ENCODE data around the gene ATAD3A.

ATAD3A gene

GRCh38 chr1:1558591-1558990 is 46.6 kb downstream of the ATAD3A start:
- DNase-seq = no peak

GRCh38 chr1:1559066-1559465 is 47.1 kb downstream of the ATAD3A start:
- no peak for DNase-seq

DNA sequence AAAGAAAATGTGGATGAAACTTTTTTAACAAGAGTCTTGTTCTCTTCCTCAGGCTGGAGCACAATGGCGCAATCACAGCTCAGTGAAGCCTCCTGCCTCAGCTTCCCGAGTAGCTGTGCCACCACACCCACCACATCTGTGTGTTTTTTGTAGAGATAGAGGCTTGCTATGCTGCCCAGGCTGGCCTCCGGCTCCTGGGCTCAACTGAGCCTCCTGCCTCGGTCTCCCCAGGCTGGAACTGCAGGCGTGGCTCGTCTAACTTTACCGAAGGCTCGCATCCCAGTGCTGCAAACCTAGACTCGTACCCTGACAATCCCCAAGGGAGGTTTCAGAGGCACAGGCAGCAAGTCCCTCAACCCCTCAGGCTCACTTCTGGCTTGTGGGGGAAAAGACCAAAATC is 48.2 kb downstream of the ATAD3A start:
- no peak for DNase-seq

- no peak for DNase-seq
Measured at GRCh38 chr1:1561801-1562470, 50.0 kb downstream of the ATAD3A start.

- no peak for DNase-seq
Measured at GRCh38 chr1:1562556-1563195, 50.7 kb downstream of the ATAD3A start.

DNA sequence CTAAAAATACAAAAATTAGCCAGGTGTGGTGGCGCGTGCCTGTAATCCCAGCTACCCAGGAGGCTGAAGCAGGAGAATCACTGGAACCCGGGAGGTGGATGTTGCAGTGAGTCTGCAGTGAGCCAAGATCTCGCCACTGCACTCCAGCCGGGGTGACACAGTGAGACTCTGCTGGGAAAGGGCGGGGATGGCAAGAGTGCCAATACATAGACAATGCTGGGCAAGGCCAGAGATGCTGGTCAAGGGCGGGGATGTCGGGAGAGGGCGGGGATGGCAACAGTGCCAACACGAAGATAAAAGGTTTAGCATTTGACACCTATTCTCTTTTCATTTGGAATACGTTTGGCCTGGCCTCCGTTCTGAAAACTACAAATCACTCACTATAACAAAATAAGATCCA is 51.7 kb downstream of the ATAD3A start:
- no peak for DNase-seq

- DNase-seq = no peak
Measured at GRCh38 chr1:1564268-1564667, 52.3 kb downstream of the ATAD3A start.

- DNase-seq = no peak
Measured at GRCh38 chr1:1565340-1565739, 53.4 kb downstream of the ATAD3A start.

DNA sequence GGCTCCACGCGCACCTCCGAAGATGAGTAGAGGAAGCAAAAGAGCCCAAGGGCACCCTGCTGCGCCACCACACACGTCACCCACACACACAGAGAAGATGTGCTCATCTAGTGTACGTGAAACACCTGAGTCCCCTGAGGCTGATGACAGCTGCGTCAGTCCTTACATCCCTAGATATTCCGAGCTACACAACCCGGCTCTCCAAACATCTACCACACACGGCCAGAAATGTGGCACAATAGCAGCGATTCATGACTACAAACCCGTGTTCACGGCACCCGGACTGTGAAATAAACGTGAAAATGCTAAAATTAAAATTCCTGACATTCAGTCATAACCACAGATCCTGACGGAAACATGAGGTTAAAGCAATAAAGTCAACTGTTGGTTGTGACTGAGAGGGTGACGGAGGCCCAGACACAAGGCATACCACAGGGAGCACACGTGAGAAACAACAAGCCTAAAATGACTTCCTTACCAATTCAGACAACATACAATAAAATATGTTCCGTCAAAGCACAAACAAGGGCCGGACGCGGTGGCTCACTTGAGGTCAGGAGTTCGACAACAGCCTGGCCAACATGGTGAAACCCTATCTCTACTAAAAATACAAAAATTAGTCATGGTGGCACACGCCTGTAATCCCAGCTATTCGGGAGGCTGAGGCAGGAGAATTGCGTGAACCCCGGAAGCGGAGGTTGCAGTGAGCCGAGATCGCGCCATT is 55.4 kb downstream of the ATAD3A start:
- no peak for DNase-seq

- DNase-seq = no peak
Measured at GRCh38 chr1:1567891-1568291, 55.9 kb downstream of the ATAD3A start.

- DNase-seq = no peak
Measured at GRCh38 chr1:1569341-1569740, 57.4 kb downstream of the ATAD3A start.

DNA sequence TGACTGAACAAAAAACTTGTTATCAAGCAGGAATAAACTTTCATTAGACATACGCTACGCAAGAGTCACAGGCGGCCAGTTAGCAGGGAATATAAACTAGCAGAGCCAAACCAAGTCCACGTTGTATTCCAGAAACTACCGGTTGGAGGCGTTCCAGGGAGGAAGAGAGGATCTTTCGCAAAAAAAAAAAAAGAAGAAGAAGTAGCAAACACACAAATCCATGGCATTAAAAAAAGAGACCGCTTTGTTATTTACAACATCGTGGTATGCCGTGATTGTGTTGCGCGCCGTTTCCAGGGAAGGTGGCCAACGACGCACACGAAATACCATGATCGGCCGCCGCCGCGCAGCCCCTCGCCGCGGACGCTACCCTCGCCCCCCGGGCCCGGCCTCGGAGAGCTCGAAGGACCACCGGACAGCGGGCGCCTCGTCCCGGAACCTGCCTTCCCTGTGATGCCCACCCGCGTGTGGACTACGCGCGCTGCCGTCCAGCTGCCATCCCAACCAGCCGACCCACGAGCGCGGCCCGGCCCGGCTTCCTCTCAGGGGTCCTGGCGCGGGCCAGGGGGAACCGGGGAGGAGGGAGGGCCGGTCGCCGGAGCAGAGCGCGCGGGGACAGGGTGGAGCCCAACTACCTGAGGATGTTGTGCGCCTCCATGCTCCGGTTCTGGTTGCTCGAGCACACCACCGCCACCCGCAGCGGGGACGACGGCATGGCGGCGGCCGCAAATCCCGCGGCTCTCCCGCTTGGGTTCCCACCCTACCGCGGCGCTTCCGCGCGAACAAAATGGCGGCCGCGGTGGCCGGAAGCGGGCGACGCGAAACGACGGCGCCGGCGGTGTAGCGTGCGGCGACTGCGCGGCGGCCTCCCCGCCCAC is 62.1 kb downstream of the ATAD3A start:
- DNase-seq = peak; percentile 66

DNA sequence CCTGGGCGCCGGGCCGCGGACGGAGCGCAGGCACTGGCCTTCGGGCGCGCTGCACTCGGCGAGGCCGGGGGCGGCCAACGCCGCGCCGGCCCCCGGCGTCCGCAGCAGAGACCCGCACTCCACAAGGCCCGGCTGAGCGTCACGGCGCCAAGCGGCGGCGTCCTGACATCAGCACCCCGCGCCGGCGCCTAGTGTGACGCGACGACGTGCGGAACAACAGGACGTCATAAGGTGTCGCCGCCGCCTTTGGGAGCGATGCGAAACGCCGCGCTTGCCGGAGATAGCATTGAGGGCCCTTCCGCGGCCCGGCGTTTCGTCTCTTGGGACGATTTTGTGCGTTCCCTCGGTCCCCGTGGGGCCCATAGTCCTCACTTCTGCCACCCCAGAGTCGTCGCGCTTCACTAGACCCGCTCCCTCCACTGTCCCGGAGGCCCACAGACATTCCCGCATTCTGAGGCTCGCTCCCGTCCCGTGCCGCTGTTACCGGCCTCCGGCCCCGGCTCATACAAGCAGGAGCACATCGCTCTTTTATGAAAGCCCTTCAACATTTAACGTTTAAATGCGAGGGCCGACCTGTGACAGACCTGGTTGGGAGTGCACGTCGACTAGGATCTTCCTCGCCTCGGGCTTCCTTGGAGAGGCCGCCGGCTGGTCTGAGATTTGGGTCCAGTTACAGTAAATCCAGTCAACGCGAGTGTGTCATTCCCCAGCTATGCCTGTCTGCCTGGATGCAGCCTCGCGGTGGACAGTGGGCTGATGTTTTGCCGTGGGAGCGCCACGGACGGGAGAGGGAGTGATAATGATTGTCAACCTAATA is 63.0 kb downstream of the ATAD3A start, which contains the start of gene SSU72:
TSS of gene SSU72 (minus strand) at position 143 of the 817 bp plus-strand sequence. CDS start 306 bp downstream, outside the sequence.
- peak; percentile 93 for DNase-seq

GRCh38 chr1:1577367-1578011 is 65.5 kb downstream of the ATAD3A start:
- no peak for DNase-seq

DNA sequence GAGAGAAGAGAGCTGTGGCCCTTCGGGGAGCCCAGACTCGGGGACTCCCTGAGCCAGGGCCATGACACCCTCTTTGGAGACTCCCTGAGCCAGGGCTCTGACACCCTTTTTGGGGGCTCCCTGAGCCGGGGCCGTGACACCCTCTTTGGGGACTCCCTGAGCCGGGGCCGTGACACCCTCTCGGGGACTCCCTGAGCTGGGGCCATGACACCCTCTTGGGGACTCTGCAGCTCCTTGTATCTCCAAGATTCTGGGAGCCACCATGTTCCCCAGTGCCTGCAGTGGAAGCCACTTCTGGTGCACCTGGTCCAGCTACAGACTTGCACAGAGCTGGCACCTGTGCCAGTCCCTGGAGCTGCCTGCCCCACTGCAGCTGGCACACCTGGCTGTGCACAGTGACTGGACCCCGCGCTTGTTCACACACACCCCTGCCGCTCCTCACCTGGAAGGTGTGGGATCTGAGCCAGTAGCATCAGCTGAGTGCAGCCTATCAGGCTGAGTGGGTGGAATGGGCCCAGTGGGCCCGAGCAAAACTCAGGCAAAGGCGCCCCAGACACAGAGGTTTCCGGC is 66.5 kb downstream of the ATAD3A start:
- no peak for DNase-seq

- no peak for DNase-seq
Measured at GRCh38 chr1:1582585-1583346, 70.8 kb downstream of the ATAD3A start.

DNA sequence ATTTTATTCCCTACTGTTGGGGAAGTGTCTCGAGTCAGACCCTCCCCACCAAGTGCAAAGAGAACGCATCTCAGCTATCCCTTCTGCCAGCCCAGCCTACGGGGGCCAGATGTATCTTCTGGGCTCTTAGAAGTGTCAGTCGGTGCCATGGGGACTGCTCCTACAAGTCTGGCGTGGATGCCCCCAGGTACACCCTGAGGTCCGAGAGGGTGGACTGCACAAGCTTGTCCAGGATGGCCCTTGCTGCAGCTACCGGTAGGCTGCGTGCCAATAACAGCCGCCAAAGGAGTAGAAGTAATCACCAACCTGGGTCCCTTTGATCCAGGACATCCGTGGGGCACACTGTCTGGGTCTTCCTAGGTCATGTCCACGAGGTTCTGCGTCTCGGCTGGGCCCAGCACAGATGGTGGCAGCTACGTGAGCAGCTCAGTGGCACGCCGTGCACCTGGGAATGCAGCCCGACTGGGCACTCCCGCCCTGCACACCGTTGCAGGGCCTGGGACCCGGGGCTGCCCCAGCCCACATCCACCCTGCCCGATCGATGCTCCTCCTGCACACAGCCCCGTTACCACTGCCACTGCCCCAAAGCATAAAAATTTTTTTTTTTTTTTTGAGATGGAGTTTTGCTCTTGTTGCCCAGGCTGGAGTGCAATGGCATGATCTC is 71.5 kb downstream of the ATAD3A start:
- DNase-seq = no peak

Data from stimulated activated CD4-positive, alpha-beta T cell treated with anti-CD3 and anti-CD28 coated beads, Interleukin-4, amount 100 ng/mL, for 24 hours (primary cell).